H1 (cell line): ENCODE data around the gene L3MBTL3. TPM values are rescaled to one million over a fixed set of nuclear protein-coding genes. Genes with fewer than 3 reads are reported as not detected.

ENCODE experiments used
- ASH2L ChIP-seq: fragments of 200-600, 300-600 bp; sonication (generic); IDR thresholded peaks from one replicate; pipeline ENCODE4 v1.7.1; 2017; ENCODE audit warnings: low read length
- BCL11A ChIP-seq, 2 experiments: IDR thresholded peaks; one replicate each; pipeline ENCODE4 v1.6.1; 2011; ENCODE audit warnings: low read depth in 2 of 2, low read length in 2 of 2, mild to moderate bottlenecking in 2 of 2
- JUND ChIP-seq: IDR thresholded peaks from 2 replicates; pipeline ENCODE4 v1.6.1; 2011; ENCODE audit warnings: mild to moderate bottlenecking, improper control_type of control experiment, low read length
- SP2 ChIP-seq: IDR thresholded peaks from 2 replicates; pipeline ENCODE4 v1.6.1; 2012; ENCODE audit warnings: mild to moderate bottlenecking, low read length, inconsistent platforms
- TAF7 ChIP-seq: optimal IDR thresholded peaks from 2 replicates; pipeline ENCODE3; 2011; ENCODE audit warnings: low read depth, mild to moderate bottlenecking, inconsistent platforms, low read length, moderate library complexity, borderline replicate concordance
- TCF12 ChIP-seq: IDR thresholded peaks from 2 replicates; pipeline ENCODE4 v1.6.1; 2011; ENCODE audit warnings: low read depth, mild to moderate bottlenecking, low read length
- YY1 ChIP-seq: IDR thresholded peaks from 2 replicates; pipeline ENCODE4 v1.6.1; 2011; ENCODE audit warnings: low read depth, mild to moderate bottlenecking, low read length
- polyA plus RNA-seq, 7 experiments: library from polyadenylated mRNA; depleted of rRNA in 3 of 7; stranded (reverse) in 5 of 7; unstranded in 2 of 7; fragments of >200 nt in 5 of 7; fragments of 200-250 nt in 2 of 7; gene quantifications; 1 replicate in 5 of 7; 2 replicates in 1 of 7; 4 replicates in 1 of 7; pipeline versions ENCODE4 v1.2.1 to v1.2.3, GENCODE V29; 2011 to 2013; ENCODE audit warnings: missing spikeins in 2 of 7, mixed read lengths in 2 of 7
- total RNA-seq: library from RNA; stranded (reverse); fragmentation: NEBNext Ultra II Directional; extraction: Animal tissue kit (Norgen Biotek cat#: 25700); gene quantifications from 2 replicates; pipeline ENCODE4 v1.2.1, GENCODE V29; 2021
- TF ChIP-seq, protein P1 (sequence below): fragments of 300-600 bp; sonication (generic); IDR thresholded peaks from 2 replicates; pipeline ENCODE4 v1.7.1; 2012; ENCODE audit warnings: low read length, moderate library complexity, mild to moderate bottlenecking, inconsistent platforms; ENCODE audit not compliant: insufficient replicate concordance

L3MBTL3 gene
- total and polyA plus RNA-seq, 2 of the 8 experiments (the other 6 are each of a cell fraction or from before 2014, with no cell fraction given), result 3.9 to 17.2 TPM

DNA sequence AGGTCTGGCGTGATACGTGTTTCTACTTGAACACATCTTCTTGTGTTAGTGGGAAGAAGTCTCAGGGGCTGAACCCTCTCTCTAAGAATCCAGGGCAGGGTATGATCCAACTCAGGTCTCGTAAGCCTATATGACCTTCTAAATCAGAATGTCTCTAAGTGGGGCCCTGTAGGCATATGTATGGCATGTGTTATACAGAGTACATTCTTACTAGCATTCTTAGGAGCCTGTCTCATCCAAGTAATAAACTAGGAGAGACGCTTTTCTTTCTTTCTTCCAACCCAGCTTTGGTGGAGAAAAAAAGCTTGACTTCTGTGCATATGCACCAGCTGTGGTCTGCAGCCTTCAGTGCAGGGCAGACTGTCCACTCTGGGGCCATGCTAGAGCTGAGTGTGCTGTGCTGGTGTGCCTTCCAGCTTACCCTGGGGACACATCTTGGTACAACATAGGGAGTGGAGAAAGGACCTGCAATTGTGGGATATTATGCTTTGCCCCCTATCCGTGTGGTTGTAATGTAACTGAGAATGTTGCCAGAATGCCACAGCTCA is 47.3 kb downstream of the L3MBTL3 start (continued):
- TF ChIP-seq, protein P1, sequence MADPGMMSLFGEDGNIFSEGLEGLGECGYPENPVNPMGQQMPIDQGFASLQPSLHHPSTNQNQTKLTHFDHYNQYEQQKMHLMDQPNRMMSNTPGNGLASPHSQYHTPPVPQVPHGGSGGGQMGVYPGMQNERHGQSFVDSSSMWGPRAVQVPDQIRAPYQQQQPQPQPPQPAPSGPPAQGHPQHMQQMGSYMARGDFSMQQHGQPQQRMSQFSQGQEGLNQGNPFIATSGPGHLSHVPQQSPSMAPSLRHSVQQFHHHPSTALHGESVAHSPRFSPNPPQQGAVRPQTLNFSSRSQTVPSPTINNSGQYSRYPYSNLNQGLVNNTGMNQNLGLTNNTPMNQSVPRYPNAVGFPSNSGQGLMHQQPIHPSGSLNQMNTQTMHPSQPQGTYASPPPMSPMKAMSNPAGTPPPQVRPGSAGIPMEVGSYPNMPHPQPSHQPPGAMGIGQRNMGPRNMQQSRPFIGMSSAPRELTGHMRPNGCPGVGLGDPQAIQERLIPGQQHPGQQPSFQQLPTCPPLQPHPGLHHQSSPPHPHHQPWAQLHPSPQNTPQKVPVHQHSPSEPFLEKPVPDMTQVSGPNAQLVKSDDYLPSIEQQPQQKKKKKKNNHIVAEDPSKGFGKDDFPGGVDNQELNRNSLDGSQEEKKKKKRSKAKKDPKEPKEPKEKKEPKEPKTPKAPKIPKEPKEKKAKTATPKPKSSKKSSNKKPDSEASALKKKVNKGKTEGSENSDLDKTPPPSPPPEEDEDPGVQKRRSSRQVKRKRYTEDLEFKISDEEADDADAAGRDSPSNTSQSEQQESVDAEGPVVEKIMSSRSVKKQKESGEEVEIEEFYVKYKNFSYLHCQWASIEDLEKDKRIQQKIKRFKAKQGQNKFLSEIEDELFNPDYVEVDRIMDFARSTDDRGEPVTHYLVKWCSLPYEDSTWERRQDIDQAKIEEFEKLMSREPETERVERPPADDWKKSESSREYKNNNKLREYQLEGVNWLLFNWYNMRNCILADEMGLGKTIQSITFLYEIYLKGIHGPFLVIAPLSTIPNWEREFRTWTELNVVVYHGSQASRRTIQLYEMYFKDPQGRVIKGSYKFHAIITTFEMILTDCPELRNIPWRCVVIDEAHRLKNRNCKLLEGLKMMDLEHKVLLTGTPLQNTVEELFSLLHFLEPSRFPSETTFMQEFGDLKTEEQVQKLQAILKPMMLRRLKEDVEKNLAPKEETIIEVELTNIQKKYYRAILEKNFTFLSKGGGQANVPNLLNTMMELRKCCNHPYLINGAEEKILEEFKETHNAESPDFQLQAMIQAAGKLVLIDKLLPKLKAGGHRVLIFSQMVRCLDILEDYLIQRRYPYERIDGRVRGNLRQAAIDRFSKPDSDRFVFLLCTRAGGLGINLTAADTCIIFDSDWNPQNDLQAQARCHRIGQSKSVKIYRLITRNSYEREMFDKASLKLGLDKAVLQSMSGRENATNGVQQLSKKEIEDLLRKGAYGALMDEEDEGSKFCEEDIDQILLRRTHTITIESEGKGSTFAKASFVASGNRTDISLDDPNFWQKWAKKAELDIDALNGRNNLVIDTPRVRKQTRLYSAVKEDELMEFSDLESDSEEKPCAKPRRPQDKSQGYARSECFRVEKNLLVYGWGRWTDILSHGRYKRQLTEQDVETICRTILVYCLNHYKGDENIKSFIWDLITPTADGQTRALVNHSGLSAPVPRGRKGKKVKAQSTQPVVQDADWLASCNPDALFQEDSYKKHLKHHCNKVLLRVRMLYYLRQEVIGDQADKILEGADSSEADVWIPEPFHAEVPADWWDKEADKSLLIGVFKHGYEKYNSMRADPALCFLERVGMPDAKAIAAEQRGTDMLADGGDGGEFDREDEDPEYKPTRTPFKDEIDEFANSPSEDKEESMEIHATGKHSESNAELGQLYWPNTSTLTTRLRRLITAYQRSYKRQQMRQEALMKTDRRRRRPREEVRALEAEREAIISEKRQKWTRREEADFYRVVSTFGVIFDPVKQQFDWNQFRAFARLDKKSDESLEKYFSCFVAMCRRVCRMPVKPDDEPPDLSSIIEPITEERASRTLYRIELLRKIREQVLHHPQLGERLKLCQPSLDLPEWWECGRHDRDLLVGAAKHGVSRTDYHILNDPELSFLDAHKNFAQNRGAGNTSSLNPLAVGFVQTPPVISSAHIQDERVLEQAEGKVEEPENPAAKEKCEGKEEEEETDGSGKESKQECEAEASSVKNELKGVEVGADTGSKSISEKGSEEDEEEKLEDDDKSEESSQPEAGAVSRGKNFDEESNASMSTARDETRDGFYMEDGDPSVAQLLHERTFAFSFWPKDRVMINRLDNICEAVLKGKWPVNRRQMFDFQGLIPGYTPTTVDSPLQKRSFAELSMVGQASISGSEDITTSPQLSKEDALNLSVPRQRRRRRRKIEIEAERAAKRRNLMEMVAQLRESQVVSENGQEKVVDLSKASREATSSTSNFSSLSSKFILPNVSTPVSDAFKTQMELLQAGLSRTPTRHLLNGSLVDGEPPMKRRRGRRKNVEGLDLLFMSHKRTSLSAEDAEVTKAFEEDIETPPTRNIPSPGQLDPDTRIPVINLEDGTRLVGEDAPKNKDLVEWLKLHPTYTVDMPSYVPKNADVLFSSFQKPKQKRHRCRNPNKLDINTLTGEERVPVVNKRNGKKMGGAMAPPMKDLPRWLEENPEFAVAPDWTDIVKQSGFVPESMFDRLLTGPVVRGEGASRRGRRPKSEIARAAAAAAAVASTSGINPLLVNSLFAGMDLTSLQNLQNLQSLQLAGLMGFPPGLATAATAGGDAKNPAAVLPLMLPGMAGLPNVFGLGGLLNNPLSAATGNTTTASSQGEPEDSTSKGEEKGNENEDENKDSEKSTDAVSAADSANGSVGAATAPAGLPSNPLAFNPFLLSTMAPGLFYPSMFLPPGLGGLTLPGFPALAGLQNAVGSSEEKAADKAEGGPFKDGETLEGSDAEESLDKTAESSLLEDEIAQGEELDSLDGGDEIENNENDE, result no peak
- TF ChIP-seq BCL11A (IDR thresholded peaks at IDR 0.05; ENCODE audit: low read depth in 2 of 2, low read length in 2 of 2) (no peak), TAF7 (no peak), JUND (no peak), SP2 (no peak), YY1 (no peak), TCF12 (no peak), ASH2L (no peak)
